GM12892 (cell line): ENCODE measurements around the gene TRIM9.

Experiments
- POLR2A ChIP-seq: IDR thresholded peaks from 2 replicates; pipeline ENCODE4 v1.6.1; 2011; ENCODE audit warnings: low read depth, low read length, control low read depth
- TAF1 ChIP-seq: IDR thresholded peaks from 2 replicates; pipeline ENCODE4 v1.6.1; 2011; ENCODE audit warnings: low read depth, mild to moderate bottlenecking, control low read depth, low read length, borderline replicate concordance

GRCh38 chr14:51116682-51117081 lies 21.8 kb upstream of the TRIM9 start:
- TF ChIP-seq POLR2A (no peak), TAF1 (no peak)
